CD4-positive, alpha-beta T cell treated with Interleukin-6 for 4 hours (primary cell): Measurements from ENCODE around the gene NRXN3.

Source experiments
- DNase-seq: peaks from one replicate; pipeline ENCODE4 v3.0.0-alpha.2; 2020; ENCODE audit warnings: mixed read lengths

Gene NRXN3

GRCh38 chr14:78170203-78170602, at the start of gene NRXN3:
Gene NRXN3, plus strand, starts transcription at chr14:78170373. Its CDS starts 72,721 bp downstream, at chr14:78243094.
- DNase-seq, result no peak

GRCh38 chr14:78122436-78122835, 47.7 kb upstream of the NRXN3 start:
- no peak for DNase-seq

- no peak for DNase-seq
Measured at GRCh38 chr14:78123650-78124253, 46.4 kb upstream of the NRXN3 start.

- no peak for DNase-seq
Measured at GRCh38 chr14:78127961-78128360, 42.2 kb upstream of the NRXN3 start.

- DNase-seq, result no peak
Measured at GRCh38 chr14:78129375-78129774, 40.8 kb upstream of the NRXN3 start.

GRCh38 chr14:78130356-78130755, 39.8 kb upstream of the NRXN3 start:
- no peak for DNase-seq

GRCh38 chr14:78131201-78131600, 39.0 kb upstream of the NRXN3 start:
- DNase-seq, result no peak

- no peak for DNase-seq
Measured at GRCh38 chr14:78131616-78132015, 38.6 kb upstream of the NRXN3 start.

GRCh38 chr14:78135450-78135891, 34.7 kb upstream of the NRXN3 start:
- DNase-seq, result no peak

- DNase-seq, result no peak
Measured at GRCh38 chr14:78136695-78137094, 33.5 kb upstream of the NRXN3 start.

- no peak for DNase-seq
Measured at GRCh38 chr14:78141590-78141989, 28.6 kb upstream of the NRXN3 start.

GRCh38 chr14:78142998-78143397, 27.2 kb upstream of the NRXN3 start:
- no peak for DNase-seq

GRCh38 chr14:78143489-78144145, 26.6 kb upstream of the NRXN3 start:
- DNase-seq, result no peak

GRCh38 chr14:78152201-78153063, 17.7 kb upstream of the NRXN3 start:
- no peak for DNase-seq

- no peak for DNase-seq
Measured at GRCh38 chr14:78153064-78153341, 17.2 kb upstream of the NRXN3 start.

- DNase-seq, result no peak
Measured at GRCh38 chr14:78154827-78155226, 15.3 kb upstream of the NRXN3 start.

- no peak for DNase-seq
Measured at GRCh38 chr14:78156196-78156595, 14.0 kb upstream of the NRXN3 start.

- no peak for DNase-seq
Measured at GRCh38 chr14:78157494-78158437, 12.4 kb upstream of the NRXN3 start.

GRCh38 chr14:78162202-78162601, 8.0 kb upstream of the NRXN3 start:
- no peak for DNase-seq

- no peak for DNase-seq
Measured at GRCh38 chr14:78164226-78164853, 5.8 kb upstream of the NRXN3 start.

GRCh38 chr14:78172428-78172827, 2.3 kb downstream of the NRXN3 start:
- no peak for DNase-seq

- DNase-seq, result no peak
Measured at GRCh38 chr14:78173346-78174035, 3.3 kb downstream of the NRXN3 start.
